GM12878 (cell line): ENCODE data around the gene ME3. TPM values are rescaled to one million over a fixed set of nuclear protein-coding genes. Genes with fewer than 3 reads are reported as not detected.

Experiments
- ATAC-seq: fragments of 200-7000 bp; cut with Tn5 transposase; 3 replicates; pipeline ENCODE4 v1.9.1; 2020; ENCODE audit warnings: mild to moderate bottlenecking, moderate library complexity
- BruUV-seq: library from RNA; stranded (reverse); fragments of 400-500 nt; replicated peaks from 2 replicates; lab custom pipeline; 2021; lab: Mats Ljungman, UMichigan
- CTCF ChIA-PET: fragments of 300-600 bp; sonication (Branson Sonifier 250); formaldehyde crosslinking; extraction: SDS; loops from one replicate; lab custom pipeline; 2021; ENCODE audit warnings: inconsistent platforms; lab: Yijun Ruan, JAX
- POLR2A ChIA-PET: fragments of 350-600 bp; formaldehyde crosslinking; extraction: SDS; loops from one replicate; lab custom pipeline; 2021; ENCODE audit warnings: inconsistent platforms; lab: Charles Lee
- RAD21 ChIA-PET: fragments of 300-600 bp; sonication (Branson Sonifier 250); formaldehyde crosslinking; loops from one replicate; lab custom pipeline; 2023; ENCODE audit warnings: antibody characterized with exemption; ENCODE audit not compliant: unreplicated experiment; lab: Charles Lee
- SMC1A ChIA-PET: fragments of 300-600 bp; sonication (Branson Sonifier 250); formaldehyde crosslinking; loops from one replicate; lab custom pipeline; 2023; ENCODE audit not compliant: unreplicated experiment, uncharacterized antibody; lab: Charles Lee
- DNase-seq: peaks from one replicate; pipeline ENCODE4 v3.0.0-alpha.2; 2011; ENCODE audit warnings: low read depth, low spot score
- FAIRE-seq: peaks from 3 replicates; lab custom pipeline; 2011; peaks lifted over from hg19 to GRCh38; lab: Jason Lieb, UNC
- H2AFZ ChIP-seq: 2 replicates; pipeline ENCODE4 v1.6.0; 2011; ENCODE audit warnings: low read depth, low read length, control low read depth; ENCODE audit not compliant: control insufficient read depth
- H3K27ac ChIP-seq: 2 replicates; pipeline ENCODE4 v1.5.1; 2011; ENCODE audit warnings: control low read depth; ENCODE audit not compliant: control insufficient read depth, insufficient read depth
- H3K27me3 ChIP-seq, 2 experiments: replicated peaks in 1 of 2; 2 replicates each; pipeline versions ENCODE4 v1.6.0 to v1.6.1; 2011; ENCODE audit warnings: low read length in 1 of 2; ENCODE audit not compliant: control insufficient read depth in 2 of 2, insufficient read depth in 2 of 2
- H3K36me3 ChIP-seq, 2 experiments: 2 replicates each; pipeline ENCODE4 v1.5.1; 2011; ENCODE audit warnings: low read length in 1 of 2; ENCODE audit not compliant: control insufficient read depth in 2 of 2, insufficient read depth in 2 of 2
- H3K4me1 ChIP-seq: 2 replicates; pipeline ENCODE4 v1.6.1; 2011; ENCODE audit warnings: mild to moderate bottlenecking, low read length, moderate library complexity, mixed read lengths; ENCODE audit not compliant: control insufficient read depth, insufficient read depth
- H3K4me2 ChIP-seq: 2 replicates; pipeline ENCODE4 v1.6.0; 2011; ENCODE audit warnings: control low read depth; ENCODE audit not compliant: control insufficient read depth, insufficient read depth
- H3K4me3 ChIP-seq: fragments of 200-600 bp; sonication (generic); 2 replicates; pipeline ENCODE4 v1.5.1; 2016
- H3K79me2 ChIP-seq: 2 replicates; pipeline ENCODE4 v1.6.0; 2011; ENCODE audit warnings: low read length; ENCODE audit not compliant: control insufficient read depth, insufficient read depth
- H3K9ac ChIP-seq: 2 replicates; pipeline ENCODE4 v1.8.0; 2011; ENCODE audit warnings: low read length, control low read depth, mixed read lengths; ENCODE audit not compliant: control insufficient read depth, insufficient read depth
- H3K9me3 ChIP-seq: replicated peaks from 3 replicates; pipeline ENCODE4 v1.5.1; 2011; ENCODE audit warnings: mild to moderate bottlenecking, low read length; ENCODE audit not compliant: control insufficient read depth, insufficient read depth
- H4K20me1 ChIP-seq: 2 replicates; pipeline ENCODE4 v1.6.0; 2011; ENCODE audit not compliant: control insufficient read depth, insufficient read depth
- ATF7 ChIP-seq: fragments of 450-650 bp; IDR thresholded peaks from 2 replicates; pipeline ENCODE4 v1.6.1; 2016; ENCODE audit warnings: low read depth, mild to moderate bottlenecking
- CBX5 ChIP-seq: sonication (generic); IDR thresholded peaks from 2 replicates; pipeline ENCODE4 v1.6.1; 2016; ENCODE audit warnings: low read depth, moderate library complexity, mild to moderate bottlenecking, inconsistent platforms
- FOXM1 ChIP-seq: IDR thresholded peaks from 2 replicates; pipeline ENCODE4 v1.6.1; 2012; ENCODE audit warnings: low read depth, mild to moderate bottlenecking, inconsistent platforms, low read length, moderate library complexity
- IKZF1 ChIP-seq: fragments of 450-650 bp; conservative IDR thresholded peaks from 2 replicates; pipeline ENCODE4 v1.6.1; 2017; ENCODE audit warnings: antibody characterized with exemption, mild to moderate bottlenecking
- KDM1A ChIP-seq: fragments of 200-600 bp; sonication (generic); IDR thresholded peaks from 2 replicates; pipeline ENCODE4 v1.6.1; 2016; ENCODE audit warnings: borderline replicate concordance
- POU2F2 ChIP-seq: IDR thresholded peaks from 3 replicates; pipeline ENCODE4 v1.6.1; 2011; ENCODE audit warnings: low read depth, mild to moderate bottlenecking, low read length, borderline replicate concordance
- RAD21 ChIP-seq: IDR thresholded peaks from 2 replicates; pipeline ENCODE4 v1.6.1; 2011; ENCODE audit warnings: mild to moderate bottlenecking, low read depth, low read length, moderate library complexity; ENCODE audit not compliant: insufficient read depth
- RELA ChIP-seq: fragments of 450-650 bp; IDR thresholded peaks from 2 replicates; pipeline ENCODE4 v1.8.0; 2014; ENCODE audit warnings: borderline replicate concordance; ENCODE audit not compliant: partially characterized antibody
- WGBS: methylation state at CpG from one replicate; pipeline ENCODE4 v1.1.6; 2016; ENCODE audit warnings: low lambda C conversion rate; ENCODE audit not compliant: insufficient replicate concordance, insufficient coverage; ENCODE audit errors: missing lambda C conversion rate; 5-methylcytosine and 5-hydroxymethylcytosine counted together
- in situ Hi-C: fragments of 300-500 bp; cut with MboI; formaldehyde crosslinking; loops from 9 replicates; pipeline ENCODE4 v1.14.3; 2018; ENCODE audit warnings: mixed read lengths
- intact Hi-C: fragments of 100-400 bp; cut with micrococcal nuclease; formaldehyde crosslinking; loops from one replicate; pipeline ENCODE4 v1.14.2; 2022; ENCODE audit not compliant: unreplicated experiment
- polyA plus RNA-seq, 11 experiments: library from polyadenylated mRNA; depleted of rRNA in 4 of 11; unstranded in 6 of 11; stranded (reverse) in 5 of 11; fragments of >200 nt; fragmentation: Nextera tagmentation in 4 of 11; fragmentation: Illumina TruSeq in 1 of 11; extraction: Ambion mirVana in 4 of 11; extraction: Trizol in 1 of 11; gene quantifications; 1 replicate in 1 of 11; 2 replicates in 10 of 11; pipeline versions ENCODE4 v1.2.1 to v1.2.3, GENCODE V29; 2011 to 2016; ENCODE audit warnings: inconsistent platforms in 2 of 11, missing spikeins in 2 of 11, low read depth in 1 of 11
- total RNA-seq, 4 experiments: library from RNA; depleted of rRNA in 3 of 4; stranded (reverse); fragments of >200 nt in 3 of 4; fragmentation: Illumina TruSeq in 1 of 4; extraction: Trizol in 1 of 4; gene quantifications; 2 replicates each; pipeline versions ENCODE4 v1.2.1 to v1.2.3, GENCODE V29; 2013 to 2021
- TF ChIP-seq, protein P1 (sequence below): fragments of 450-650 bp; IDR thresholded peaks from 2 replicates; pipeline ENCODE4 v1.6.1; 2017; ENCODE audit warnings: mild to moderate bottlenecking, low read depth, inconsistent platforms; ENCODE audit not compliant: poor library complexity, severe bottlenecking
- TF ChIP-seq, protein P2 (sequence below), 3 experiments: IDR thresholded peaks in 2 of 3; conservative IDR thresholded peaks in 1 of 3; 2 replicates each; pipeline ENCODE4 v1.5.1; 2011; ENCODE audit warnings: low read depth in 3 of 3, low read length in 3 of 3, mild to moderate bottlenecking in 3 of 3, control low read depth in 2 of 3, moderate library complexity in 2 of 3, inconsistent platforms in 1 of 3, mixed read lengths in 1 of 3; ENCODE audit not compliant: control insufficient read depth in 2 of 3, insufficient read depth in 1 of 3; ENCODE audit errors: extremely low read depth in 1 of 3
- TF ChIP-seq, protein P3 (sequence below): IDR thresholded peaks from 2 replicates; pipeline ENCODE4 v1.6.1; 2012; ENCODE audit warnings: low read length, inconsistent platforms
- TF ChIP-seq, protein P4 (sequence below): fragments of 450-650 bp; conservative IDR thresholded peaks from 2 replicates; pipeline ENCODE4 v1.6.1; 2017; ENCODE audit warnings: mild to moderate bottlenecking, moderate library complexity

The ME3 gene
- total and polyA plus RNA-seq, 10 of the 15 experiments (the other 5 are each of a cell fraction or from before 2014, with no cell fraction given) = 0.06 to 0.40 (median 0.19) TPM; not detected in 2

DNA sequence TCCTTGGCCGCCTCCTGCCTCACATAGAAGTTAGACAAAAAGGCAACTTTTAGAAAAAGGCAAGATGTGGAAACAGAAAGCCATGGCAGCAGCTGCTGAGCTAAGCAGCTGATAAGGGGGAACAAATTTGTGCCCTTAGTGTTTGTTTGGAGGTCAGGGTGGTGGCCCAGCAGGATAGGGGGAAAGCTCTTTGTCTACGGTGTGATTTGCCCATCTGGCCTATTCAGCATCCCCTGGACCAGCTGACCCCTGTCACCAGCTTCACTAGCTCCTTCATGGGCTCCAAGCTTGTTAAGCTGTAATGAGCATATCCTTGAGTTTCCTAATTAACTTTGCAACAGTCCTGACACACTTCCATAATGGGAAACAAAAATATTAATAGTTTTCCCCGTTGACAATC lies 5.9 kb upstream of the ME3 start (continued):
- TF ChIP-seq, protein P1, sequence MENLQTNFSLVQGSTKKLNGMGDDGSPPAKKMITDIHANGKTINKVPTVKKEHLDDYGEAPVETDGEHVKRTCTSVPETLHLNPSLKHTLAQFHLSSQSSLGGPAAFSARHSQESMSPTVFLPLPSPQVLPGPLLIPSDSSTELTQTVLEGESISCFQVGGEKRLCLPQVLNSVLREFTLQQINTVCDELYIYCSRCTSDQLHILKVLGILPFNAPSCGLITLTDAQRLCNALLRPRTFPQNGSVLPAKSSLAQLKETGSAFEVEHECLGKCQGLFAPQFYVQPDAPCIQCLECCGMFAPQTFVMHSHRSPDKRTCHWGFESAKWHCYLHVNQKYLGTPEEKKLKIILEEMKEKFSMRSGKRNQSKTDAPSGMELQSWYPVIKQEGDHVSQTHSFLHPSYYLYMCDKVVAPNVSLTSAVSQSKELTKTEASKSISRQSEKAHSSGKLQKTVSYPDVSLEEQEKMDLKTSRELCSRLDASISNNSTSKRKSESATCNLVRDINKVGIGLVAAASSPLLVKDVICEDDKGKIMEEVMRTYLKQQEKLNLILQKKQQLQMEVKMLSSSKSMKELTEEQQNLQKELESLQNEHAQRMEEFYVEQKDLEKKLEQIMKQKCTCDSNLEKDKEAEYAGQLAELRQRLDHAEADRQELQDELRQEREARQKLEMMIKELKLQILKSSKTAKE = no peak
- TF ChIP-seq IKZF1 (no peak), POU2F2 (no peak), RELA (no peak), KDM1A (no peak), FOXM1 (no peak)

DNA sequence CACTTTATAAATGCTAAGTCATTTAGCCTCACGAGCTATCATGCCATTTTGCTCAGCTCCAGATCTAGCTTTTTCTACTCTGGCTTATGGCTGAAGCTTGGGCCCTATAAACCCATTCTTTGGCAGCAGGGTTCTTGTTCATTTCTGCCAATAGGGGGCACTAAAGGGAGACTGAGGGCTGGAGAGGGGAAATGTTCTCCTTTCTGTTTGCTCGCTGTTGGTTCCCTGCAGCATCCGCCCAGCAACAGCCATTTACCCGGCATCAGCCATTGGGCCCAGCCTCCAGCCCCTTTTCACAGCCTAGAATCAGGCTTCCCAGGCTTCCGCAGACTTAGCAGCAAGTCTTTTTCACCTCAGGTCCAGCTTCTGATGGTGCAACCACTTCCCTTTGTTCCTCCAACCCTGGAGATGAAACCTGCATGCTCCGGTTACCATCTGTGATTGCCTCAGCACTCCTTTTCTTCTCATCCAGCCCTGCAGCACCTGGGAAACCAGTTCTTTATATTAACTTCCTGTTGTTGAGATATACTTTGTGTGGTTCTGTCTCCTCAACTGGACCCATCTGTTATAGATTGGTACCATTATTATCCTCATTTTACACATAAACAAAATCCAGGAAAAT lies 4.2 kb upstream of the ME3 start:
- Histone ChIP-seq H3K4me1 (no peaks in the 10 kb centered on the region), H4K20me1 (no peaks in the 10 kb centered on the region), H3K9me3 (no peaks in the 10 kb centered on the region), H2AFZ (no peak overlapping the region), H3K4me2 (no peak overlapping the region), H3K4me3 (no peak overlapping the region), H3K27ac (no peak overlapping the region), H3K36me3 (no peaks in the 10 kb centered on the region), H3K9ac (no peak overlapping the region), H3K79me2 (no peaks in the 10 kb centered on the region), H3K27me3 (peaks cover under 1 to 6% of the 10 kb centered on the region in 2 experiments; a peak in 2 of 4 replicates)
- FAIRE-seq (no peak), ATAC-seq (peak; percentile 33; the same call in 2 of the 3 replicates), DNase-seq (no peak)
- intact Hi-C loops = no loop called here
- CTCF ChIA-PET = interaction anchor here (0.7 to 1.1 kb wide), 6 partner anchors 10 to 469 kb away, joined by 3 to 6 read pairs (median 3); no protein-coding TSS in a partner anchor
- 58% methylated on average over 6 of the region's 6 CpGs for WGBS
- no TSS peak for BruUV-seq
- POLR2A ChIA-PET = no interaction called here
- TF ChIP-seq RAD21 = peak; percentile 32
- TF ChIP-seq, protein P2, sequence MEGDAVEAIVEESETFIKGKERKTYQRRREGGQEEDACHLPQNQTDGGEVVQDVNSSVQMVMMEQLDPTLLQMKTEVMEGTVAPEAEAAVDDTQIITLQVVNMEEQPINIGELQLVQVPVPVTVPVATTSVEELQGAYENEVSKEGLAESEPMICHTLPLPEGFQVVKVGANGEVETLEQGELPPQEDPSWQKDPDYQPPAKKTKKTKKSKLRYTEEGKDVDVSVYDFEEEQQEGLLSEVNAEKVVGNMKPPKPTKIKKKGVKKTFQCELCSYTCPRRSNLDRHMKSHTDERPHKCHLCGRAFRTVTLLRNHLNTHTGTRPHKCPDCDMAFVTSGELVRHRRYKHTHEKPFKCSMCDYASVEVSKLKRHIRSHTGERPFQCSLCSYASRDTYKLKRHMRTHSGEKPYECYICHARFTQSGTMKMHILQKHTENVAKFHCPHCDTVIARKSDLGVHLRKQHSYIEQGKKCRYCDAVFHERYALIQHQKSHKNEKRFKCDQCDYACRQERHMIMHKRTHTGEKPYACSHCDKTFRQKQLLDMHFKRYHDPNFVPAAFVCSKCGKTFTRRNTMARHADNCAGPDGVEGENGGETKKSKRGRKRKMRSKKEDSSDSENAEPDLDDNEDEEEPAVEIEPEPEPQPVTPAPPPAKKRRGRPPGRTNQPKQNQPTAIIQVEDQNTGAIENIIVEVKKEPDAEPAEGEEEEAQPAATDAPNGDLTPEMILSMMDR (IDR thresholded peaks at IDR 0.05 in 2 of 3, conservative IDR thresholded peaks at IDR 0.05 in 1 of 3; ENCODE audit: control insufficient read depth in 2 of 3, extremely low read depth in 1 of 3, insufficient read depth in 1 of 3, low read depth in 3 of 3, low read length in 3 of 3) = peak in 2 of 3 experiments; percentile 24 to 28; a peak in 4 of 6 replicates
- TF ChIP-seq, protein P3, sequence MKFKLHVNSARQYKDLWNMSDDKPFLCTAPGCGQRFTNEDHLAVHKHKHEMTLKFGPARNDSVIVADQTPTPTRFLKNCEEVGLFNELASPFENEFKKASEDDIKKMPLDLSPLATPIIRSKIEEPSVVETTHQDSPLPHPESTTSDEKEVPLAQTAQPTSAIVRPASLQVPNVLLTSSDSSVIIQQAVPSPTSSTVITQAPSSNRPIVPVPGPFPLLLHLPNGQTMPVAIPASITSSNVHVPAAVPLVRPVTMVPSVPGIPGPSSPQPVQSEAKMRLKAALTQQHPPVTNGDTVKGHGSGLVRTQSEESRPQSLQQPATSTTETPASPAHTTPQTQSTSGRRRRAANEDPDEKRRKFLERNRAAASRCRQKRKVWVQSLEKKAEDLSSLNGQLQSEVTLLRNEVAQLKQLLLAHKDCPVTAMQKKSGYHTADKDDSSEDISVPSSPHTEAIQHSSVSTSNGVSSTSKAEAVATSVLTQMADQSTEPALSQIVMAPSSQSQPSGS = no peak
- TF ChIP-seq, protein P4, sequence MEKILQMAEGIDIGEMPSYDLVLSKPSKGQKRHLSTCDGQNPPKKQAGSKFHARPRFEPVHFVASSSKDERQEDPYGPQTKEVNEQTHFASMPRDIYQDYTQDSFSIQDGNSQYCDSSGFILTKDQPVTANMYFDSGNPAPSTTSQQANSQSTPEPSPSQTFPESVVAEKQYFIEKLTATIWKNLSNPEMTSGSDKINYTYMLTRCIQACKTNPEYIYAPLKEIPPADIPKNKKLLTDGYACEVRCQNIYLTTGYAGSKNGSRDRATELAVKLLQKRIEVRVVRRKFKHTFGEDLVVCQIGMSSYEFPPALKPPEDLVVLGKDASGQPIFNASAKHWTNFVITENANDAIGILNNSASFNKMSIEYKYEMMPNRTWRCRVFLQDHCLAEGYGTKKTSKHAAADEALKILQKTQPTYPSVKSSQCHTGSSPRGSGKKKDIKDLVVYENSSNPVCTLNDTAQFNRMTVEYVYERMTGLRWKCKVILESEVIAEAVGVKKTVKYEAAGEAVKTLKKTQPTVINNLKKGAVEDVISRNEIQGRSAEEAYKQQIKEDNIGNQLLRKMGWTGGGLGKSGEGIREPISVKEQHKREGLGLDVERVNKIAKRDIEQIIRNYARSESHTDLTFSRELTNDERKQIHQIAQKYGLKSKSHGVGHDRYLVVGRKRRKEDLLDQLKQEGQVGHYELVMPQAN = no peak
- TF ChIP-seq CBX5 = no peak
- no peak for TF ChIP-seq ATF7
- in situ Hi-C loops = no loop called here
- SMC1A ChIA-PET = interaction anchor here (0.6 kb wide), 1 partner anchor 814 kb away, joined by 3 read pairs; no protein-coding TSS in a partner anchor
- RAD21 ChIA-PET = no interaction called here
